IMR-90 (cell line): ENCODE measurements around the gene KRTAP19-3. TPM values are rescaled to one million over a fixed set of nuclear protein-coding genes. Genes with fewer than 3 reads are reported as not detected.

Source experiments
- ATAC-seq: fragments of 200-7000 bp; cut with Tn5 transposase; 2 replicates; pipeline ENCODE4 v1.9.1; 2020; ENCODE audit warnings: low read depth, mild to moderate bottlenecking, moderate library complexity
- BruUV-seq: library from RNA; stranded (reverse); fragments of 400-500 nt; replicated peaks from 2 replicates; lab custom pipeline; 2021; lab: Mats Ljungman, UMichigan
- CTCF ChIA-PET: fragments of 300-600 bp; formaldehyde crosslinking; extraction: SDS; loops from one replicate; lab custom pipeline; 2021; ENCODE audit warnings: antibody characterized with exemption; lab: Yijun Ruan, JAX
- POLR2A ChIA-PET: fragments of 300-600 bp; sonication (Branson Sonifier 250); formaldehyde crosslinking; loops from one replicate; lab custom pipeline; 2022; ENCODE audit warnings: antibody characterized with exemption; ENCODE audit not compliant: unreplicated experiment; lab: Charles Lee
- DNase-seq: peaks from one replicate; pipeline ENCODE4 v3.0.0; 2013
- H2AFZ ChIP-seq: replicated peaks from 2 replicates; pipeline ENCODE3; 2013; ENCODE audit warnings: low read length, mild to moderate bottlenecking; ENCODE audit not compliant: poor library complexity
- H2AK5ac ChIP-seq: 2 replicates; pipeline ENCODE4 v1.6.1; 2013; ENCODE audit warnings: low read depth, low read length, inconsistent platforms
- H2AK9ac ChIP-seq: replicated peaks from 2 replicates; pipeline ENCODE3; 2013; ENCODE audit warnings: mild to moderate bottlenecking, low read depth, low read length, moderate library complexity; ENCODE audit not compliant: poor library complexity
- H2BK120ac ChIP-seq: 2 replicates; pipeline ENCODE4 v1.6.1; 2013; ENCODE audit warnings: low read depth, low read length, inconsistent platforms
- H2BK15ac ChIP-seq: 3 replicates; pipeline ENCODE4 v1.6.1; 2013; ENCODE audit warnings: low read depth, low read length, inconsistent platforms
- H2BK20ac ChIP-seq: 2 replicates; pipeline ENCODE4 v1.6.1; 2013; ENCODE audit warnings: low read depth, mild to moderate bottlenecking, inconsistent platforms, low read length, moderate library complexity
- H2BK5ac ChIP-seq: 2 replicates; pipeline ENCODE4 v1.6.1; 2013; ENCODE audit warnings: mild to moderate bottlenecking, low read depth, low read length, inconsistent platforms; ENCODE audit not compliant: poor library complexity, severe bottlenecking
- H3K14ac ChIP-seq: replicated peaks from 2 replicates; pipeline ENCODE4 v1.6.1; 2013; ENCODE audit warnings: low read depth, low read length, inconsistent platforms
- H3K18ac ChIP-seq: 2 replicates; pipeline ENCODE4 v1.6.1; 2013; ENCODE audit warnings: low read depth, low read length, control low read depth
- H3K23ac ChIP-seq: 2 replicates; pipeline ENCODE4 v1.6.1; 2013; ENCODE audit warnings: low read depth, low read length, inconsistent platforms
- H3K27ac ChIP-seq: 2 replicates; pipeline ENCODE4 v1.5.1; 2013; ENCODE audit warnings: mild to moderate bottlenecking, control low read depth, low read length; ENCODE audit not compliant: insufficient read depth
- H3K27me3 ChIP-seq: 2 replicates; pipeline ENCODE4 v1.6.1; 2013; ENCODE audit warnings: low read length; ENCODE audit not compliant: control insufficient read depth, insufficient read depth
- H3K36me3 ChIP-seq: 2 replicates; pipeline ENCODE4 v1.6.1; 2013; ENCODE audit warnings: low read length, mixed read lengths; ENCODE audit not compliant: control insufficient read depth, insufficient read depth
- H3K4ac ChIP-seq: 2 replicates; pipeline ENCODE4 v1.6.1; 2013; ENCODE audit warnings: low read depth, low read length, inconsistent platforms
- H3K4me1 ChIP-seq: 2 replicates; pipeline ENCODE4 v1.6.1; 2013; ENCODE audit warnings: low read length, mixed read lengths; ENCODE audit not compliant: control insufficient read depth, insufficient read depth
- H3K4me2 ChIP-seq: 2 replicates; pipeline ENCODE4 v1.6.1; 2013; ENCODE audit warnings: low read depth, mild to moderate bottlenecking, control low read depth, low read length, moderate library complexity
- H3K4me3 ChIP-seq: 2 replicates; pipeline ENCODE4 v1.5.1; 2013; ENCODE audit warnings: low read depth, mild to moderate bottlenecking, control low read depth, low read length, moderate library complexity; ENCODE audit not compliant: insufficient read depth
- H3K56ac ChIP-seq: 2 replicates; pipeline ENCODE4 v1.6.1; 2013; ENCODE audit warnings: low read length, inconsistent platforms; ENCODE audit not compliant: insufficient read depth; ENCODE audit errors: extremely low read depth
- H3K79me1 ChIP-seq, 2 experiments: 2 replicates each; pipeline ENCODE4 v1.6.1; 2013; ENCODE audit warnings: low read length in 2 of 2, inconsistent platforms in 1 of 2, low read depth in 1 of 2
- H3K9ac ChIP-seq: 2 replicates; pipeline ENCODE4 v1.6.1; 2013; ENCODE audit warnings: low read depth, low read length, control low read depth
- H3K9me1 ChIP-seq: 2 replicates; pipeline ENCODE4 v1.6.1; 2013; ENCODE audit warnings: low read length, inconsistent platforms; ENCODE audit not compliant: insufficient read depth
- H3K9me3 ChIP-seq: 2 replicates; pipeline ENCODE4 v1.6.1; 2013; ENCODE audit warnings: low read length; ENCODE audit not compliant: control insufficient read depth, insufficient read depth
- H4K20me1 ChIP-seq: 2 replicates; pipeline ENCODE4 v1.6.1; 2013; ENCODE audit warnings: low read length, inconsistent platforms; ENCODE audit not compliant: insufficient read depth
- H4K5ac ChIP-seq: 2 replicates; pipeline ENCODE4 v1.6.1; 2013; ENCODE audit warnings: mild to moderate bottlenecking, low read depth, low read length, control low read depth
- H4K8ac ChIP-seq, 2 experiments: 2 replicates each; pipeline ENCODE4 v1.6.1; 2013; ENCODE audit warnings: low read depth in 2 of 2, low read length in 2 of 2, control low read depth in 1 of 2, inconsistent platforms in 1 of 2
- H4K91ac ChIP-seq: 2 replicates; pipeline ENCODE4 v1.6.1; 2013; ENCODE audit warnings: low read depth, low read length, inconsistent platforms; ENCODE audit not compliant: insufficient read depth
- BHLHE40 ChIP-seq: fragments of 150-350 bp; IDR thresholded peaks from 2 replicates; pipeline ENCODE4 v1.6.1; 2016; ENCODE audit warnings: mild to moderate bottlenecking, low read depth, low read length
- CHD1 ChIP-seq: IDR thresholded peaks from 2 replicates; pipeline ENCODE4 v1.6.1; 2012; ENCODE audit warnings: low read depth, low read length, improper control_type of control experiment
- CTCF ChIP-seq: conservative IDR thresholded peaks from 2 replicates; pipeline ENCODE4 v1.5.1; 2012; ENCODE audit warnings: mild to moderate bottlenecking, low read depth, low read length, improper control_type of control experiment
- MAZ ChIP-seq: IDR thresholded peaks from 2 replicates; pipeline ENCODE4 v1.6.1; 2012; ENCODE audit warnings: low read depth, mild to moderate bottlenecking, low read length, improper control_type of control experiment, moderate library complexity, borderline replicate concordance
- MXI1 ChIP-seq: IDR thresholded peaks from 2 replicates; pipeline ENCODE4 v1.6.1; 2012; ENCODE audit warnings: low read depth, mild to moderate bottlenecking, low read length, moderate library complexity, borderline replicate concordance
- RAD21 ChIP-seq: IDR thresholded peaks from 2 replicates; pipeline ENCODE4 v1.6.1; 2012; ENCODE audit warnings: low read length, improper control_type of control experiment
- SMC3 ChIP-seq: fragments of 150-350 bp; IDR thresholded peaks from 2 replicates; pipeline ENCODE4 v1.6.1; 2016; ENCODE audit warnings: low read depth, mild to moderate bottlenecking, antibody characterized with exemption, low read length, moderate library complexity
- WGBS, 2 experiments: methylation state at CpG; one replicate each; pipeline versions ENCODE4 v1.1.5 to v1.1.7; 2013; ENCODE audit warnings: missing lambda C conversion rate in 2 of 2; ENCODE audit not compliant: insufficient read length in 1 of 2; ENCODE audit errors: extremely low coverage in 2 of 2; 5-methylcytosine and 5-hydroxymethylcytosine counted together
- dilution Hi-C: fragments of 300-500 bp; cut with HindIII; formaldehyde crosslinking; loops from one replicate; pipeline ENCODE4 v1.14.3; 2018; ENCODE audit warnings: low sequenced_read_pairs; ENCODE audit not compliant: unreplicated experiment
- in situ Hi-C: fragments of 300-500 bp; cut with MboI; formaldehyde crosslinking; loops from 3 replicates; pipeline ENCODE4 v1.14.3; 2019; ENCODE audit warnings: low sequenced_read_pairs, inconsistent platforms, mixed read lengths
- intact Hi-C: fragments of 100-400 bp; cut with micrococcal nuclease; formaldehyde crosslinking; loops from 2 replicates; pipeline ENCODE4 v1.10.0; 2022
- polyA plus RNA-seq, 3 experiments: library from polyadenylated mRNA; depleted of rRNA; stranded (reverse); fragments of >200 nt; gene quantifications; 2 replicates each; pipeline ENCODE4 v1.2.3, GENCODE V29; 2012; ENCODE audit warnings: low replicate concordance in 1 of 3
- total RNA-seq: library from RNA; depleted of rRNA; stranded (reverse); fragments of >200 nt; gene quantifications from 2 replicates; pipeline ENCODE4 v1.2.3, GENCODE V29; 2012

The KRTAP19-3 gene
- total and polyA plus RNA-seq, 2 of the 4 experiments (the other 2 are of a cell fraction), result not detected

- no CpG with 5 or more reads among the region's 4 CpGs for WGBS, 2 experiments
- H2BK120ac ChIP-seq, result no peak overlapping the region
- H2BK5ac ChIP-seq, result no peak overlapping the region
- H3K9me1 ChIP-seq, result no peaks in the 10 kb centered on the region
- ChIA-PET POLR2A (no interaction called here), CTCF (no interaction called here)
- intact Hi-C loops (no loop called here), dilution Hi-C loops (no loop called here), in situ Hi-C loops (no loop called here)
- H4K20me1 ChIP-seq, result no peaks in the 10 kb centered on the region
- no peak overlapping the region for H3K4me2 ChIP-seq
- no peak overlapping the region for H2BK15ac ChIP-seq
- H2AFZ ChIP-seq, result no peak overlapping the region
- no peak overlapping the region for H3K27ac ChIP-seq
- no peak for ATAC-seq
- TF ChIP-seq SMC3 (no peak), RAD21 (no peak), CHD1 (no peak), CTCF (no peak), MAZ (no peak), BHLHE40 (no peak), MXI1 (no peak)
- H3K18ac ChIP-seq, result no peak overlapping the region
- H2AK9ac ChIP-seq, result no peak overlapping the region
- BruUV-seq, result no TSS peak
- H3K9ac ChIP-seq, result no peak overlapping the region
- no peak overlapping the region for H3K56ac ChIP-seq
- no peaks in the 10 kb centered on the region for H3K79me1 ChIP-seq
- no peak overlapping the region for H4K91ac ChIP-seq
- H2AK5ac ChIP-seq, result no peak overlapping the region
- DNase-seq, result no peak
- H3K14ac ChIP-seq, result no peak overlapping the region
- H3K4ac ChIP-seq, result no peak overlapping the region
- no peak overlapping the region for H4K5ac ChIP-seq
- H3K9me3 ChIP-seq, result peaks cover 10% of the 10 kb centered on the region
- H3K4me1 ChIP-seq, result no peaks in the 10 kb centered on the region
- no peaks in the 10 kb centered on the region for H3K36me3 ChIP-seq
- no peak overlapping the region for H3K23ac ChIP-seq
- H4K8ac ChIP-seq, result no peak overlapping the region
- H3K4me3 ChIP-seq, result no peak overlapping the region
- H2BK20ac ChIP-seq, result no peak overlapping the region
- no peaks in the 10 kb centered on the region for H3K27me3 ChIP-seq
These were observed 12.6 kb downstream of the KRTAP19-3 start for GRCh38 chr21:30479259-30479658.
